Muscle of leg (tissue), 11 donors: ENCODE results near the gene FGD4. TPM values are rescaled to one million over a fixed set of nuclear protein-coding genes. Genes with fewer than 3 reads are reported as not detected.

Experiments
- DNase-seq: peaks from one replicate; pipeline ENCODE4 v3.0.0; 2013
- H3K27ac ChIP-seq: one replicate; pipeline ENCODE4 v1.5.1; 2013; ENCODE audit warnings: mild to moderate bottlenecking, low read length, control low read depth
- H3K27me3 ChIP-seq: one replicate; pipeline ENCODE4 v1.6.1; 2013; ENCODE audit warnings: low read length; ENCODE audit not compliant: control insufficient read depth, insufficient read depth
- H3K36me3 ChIP-seq: one replicate; pipeline ENCODE4 v1.6.1; 2013; ENCODE audit warnings: low read length; ENCODE audit not compliant: control insufficient read depth, insufficient read depth
- H3K4me1 ChIP-seq: one replicate; pipeline ENCODE4 v1.6.1; 2013; ENCODE audit warnings: low read length; ENCODE audit not compliant: control insufficient read depth, insufficient read depth
- H3K4me3 ChIP-seq: one replicate; pipeline ENCODE4 v1.5.1; 2013; ENCODE audit warnings: low read length, control low read depth
- H3K9me3 ChIP-seq: replicated peaks from 2 replicates; pipeline ENCODE4 v1.6.1; 2013; ENCODE audit warnings: low read depth, low read length; ENCODE audit not compliant: control insufficient read depth
- WGBS: methylation state at CpG from one replicate; pipeline ENCODE4 v1.1.5; 2013; ENCODE audit warnings: missing lambda C conversion rate; ENCODE audit not compliant: insufficient coverage; 5-methylcytosine and 5-hydroxymethylcytosine counted together
- polyA plus RNA-seq, 8 donors: library from polyadenylated mRNA; unstranded; fragments of 120-200 nt; gene quantifications; one replicate each; pipeline versions ENCODE4 v1.2.1 to v1.2.3, GENCODE V29; 2013; ENCODE audit warnings: inconsistent platforms in 1 of 8, low replicate concordance in 1 of 8; ENCODE audit not compliant: insufficient read length in 8 of 8, insufficient read depth in 1 of 8
- total RNA-seq: library from RNA; stranded (reverse); fragments of 120-200 nt; gene quantifications from one replicate; pipeline ENCODE4 v1.2.4, GENCODE V29; 2013

The FGD4 gene
- total and polyA plus RNA-seq, 9 donors, result 12.9 to 35.4 (median 17.1) TPM

GRCh38 chr12:32377344-32378055 is 21.9 kb upstream of the FGD4 start:
- no peaks in the 10 kb centered on the region for H3K36me3 ChIP-seq
- no peaks in the 10 kb centered on the region for H3K9me3 ChIP-seq
- WGBS, result 44% methylated on average over 3 of the region's 12 CpGs
- no peak overlapping the region for H3K4me3 ChIP-seq
- no peaks in the 10 kb centered on the region for H3K27me3 ChIP-seq
- DNase-seq, result no peak
- no peak overlapping the region for H3K27ac ChIP-seq
- no peaks in the 10 kb centered on the region for H3K4me1 ChIP-seq

DNA sequence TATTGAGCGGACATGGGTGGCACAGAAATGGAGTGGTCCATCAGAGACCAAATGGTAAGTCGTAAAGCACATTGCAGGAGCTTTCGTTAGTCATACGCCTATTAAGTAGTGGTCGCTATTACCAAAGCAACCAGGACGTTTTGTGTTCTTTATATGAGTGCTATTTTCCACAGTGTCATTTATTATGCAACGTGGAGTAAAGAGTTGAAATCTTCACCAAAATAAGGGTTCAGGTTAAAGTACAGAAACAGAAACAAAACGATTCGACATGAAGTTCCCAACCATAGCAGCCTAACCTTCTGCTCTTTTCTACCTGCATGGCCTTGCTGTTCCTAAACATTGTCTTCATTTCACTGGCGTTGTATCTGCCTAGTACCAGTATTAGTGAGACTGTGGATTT is 20.1 kb upstream of the FGD4 start:
- H3K27me3 ChIP-seq, result no peaks in the 10 kb centered on the region

GRCh38 chr12:32379667-32380066 is 19.7 kb upstream of the FGD4 start:
- H3K4me3 ChIP-seq, result no peak overlapping the region
- H3K9me3 ChIP-seq, result no peaks in the 10 kb centered on the region
- no peak for DNase-seq
- no peaks in the 10 kb centered on the region for H3K4me1 ChIP-seq
- H3K27me3 ChIP-seq, result no peaks in the 10 kb centered on the region
- no peaks in the 10 kb centered on the region for H3K36me3 ChIP-seq
- H3K27ac ChIP-seq, result no peak overlapping the region
- WGBS, result no CpG with 5 or more reads among the region's 8 CpGs

More for the DNA sequence above, 20.1 kb upstream of the FGD4 start:
- 76% methylated on average over 3 of the region's 10 CpGs for WGBS
- Histone ChIP-seq H3K4me1 (no peaks in the 10 kb centered on the region), H3K9me3 (no peaks in the 10 kb centered on the region), H3K27ac (no peak overlapping the region), H3K36me3 (no peaks in the 10 kb centered on the region), H3K4me3 (no peak overlapping the region)
- no peak for DNase-seq

GRCh38 chr12:32382226-32382625 is 17.1 kb upstream of the FGD4 start:
- Histone ChIP-seq H3K4me3 (no peak overlapping the region), H3K27me3 (no peaks in the 10 kb centered on the region), H3K27ac (no peak overlapping the region), H3K36me3 (no peaks in the 10 kb centered on the region), H3K9me3 (no peaks in the 10 kb centered on the region), H3K4me1 (no peaks in the 10 kb centered on the region)
- WGBS, result no CpG with 5 or more reads among the region's 2 CpGs
- DNase-seq, result no peak

- no peak overlapping the region for H3K27ac ChIP-seq
- H3K27me3 ChIP-seq, result no peaks in the 10 kb centered on the region
- no peaks in the 10 kb centered on the region for H3K4me1 ChIP-seq
- peak overlapping the region; percentile 17 for H3K4me3 ChIP-seq
- 27% methylated on average over 47 of the region's 47 CpGs for WGBS
- H3K9me3 ChIP-seq, result peaks cover 3% of the 10 kb centered on the region
- H3K36me3 ChIP-seq, result no peaks in the 10 kb centered on the region
- DNase-seq, result peak; percentile 54
Measured at GRCh38 chr12:32390572-32391219, 8.7 kb upstream of the FGD4 start.

DNA sequence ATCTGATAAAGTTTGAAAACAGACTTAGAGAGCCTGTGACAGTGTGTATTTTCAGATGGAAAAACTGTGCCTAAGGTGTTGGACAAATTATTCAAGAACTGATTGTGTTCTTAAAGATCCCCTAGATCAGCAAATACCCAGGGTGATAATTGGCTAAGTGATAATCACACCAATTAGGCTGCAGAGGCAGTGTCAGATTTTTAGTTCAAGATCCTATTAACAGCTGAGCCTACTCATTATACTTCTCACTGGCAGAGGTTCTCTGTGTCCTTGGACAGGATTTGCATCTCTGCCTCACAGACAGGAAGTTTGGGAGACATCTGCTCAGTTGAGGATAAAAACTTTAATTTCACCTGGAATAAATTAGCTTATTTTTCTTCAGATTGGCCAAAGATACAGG is 4.3 kb upstream of the FGD4 start:
- H3K9me3 ChIP-seq, result peaks cover 3% of the 10 kb centered on the region
- peaks cover 16% of the 10 kb centered on the region for H3K27me3 ChIP-seq
- no peak overlapping the region for H3K27ac ChIP-seq
- no peak for DNase-seq
- H3K4me1 ChIP-seq, result peaks cover 8% of the 10 kb centered on the region
- H3K4me3 ChIP-seq, result no peak overlapping the region
- no peaks in the 10 kb centered on the region for H3K36me3 ChIP-seq

DNA sequence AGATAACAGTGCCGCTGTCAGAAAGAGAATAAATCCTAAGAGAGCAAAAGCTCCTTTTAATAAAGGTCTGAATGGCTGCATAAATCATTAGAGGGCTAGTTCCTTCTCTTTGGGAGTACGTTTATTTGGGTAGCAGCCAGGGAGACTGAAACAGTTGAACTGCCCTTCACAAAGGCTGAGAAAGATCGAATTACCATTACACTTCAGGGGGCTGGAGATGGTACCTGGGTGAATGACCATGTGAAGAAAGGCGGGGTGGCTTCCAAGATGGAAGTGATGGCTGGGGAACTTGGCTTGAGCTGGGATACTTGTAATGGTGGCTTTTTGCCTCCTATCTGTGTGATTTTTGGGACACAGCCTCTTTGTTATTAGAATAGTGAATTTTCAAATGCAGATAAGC is 1.7 kb upstream of the FGD4 start:
- DNase-seq, result peak; percentile 6
- H3K36me3 ChIP-seq, result no peaks in the 10 kb centered on the region
- H3K27me3 ChIP-seq, result peaks cover 31% of the 10 kb centered on the region
- no peak overlapping the region for H3K4me3 ChIP-seq
- H3K27ac ChIP-seq, result no peak overlapping the region
- H3K4me1 ChIP-seq, result peaks cover 11% of the 10 kb centered on the region
- no peaks in the 10 kb centered on the region for H3K9me3 ChIP-seq
- 74% methylated on average over 2 of the region's 4 CpGs for WGBS

- Histone ChIP-seq H3K9me3 (no peaks in the 10 kb centered on the region), H3K27ac (no peak overlapping the region), H3K4me3 (no peak overlapping the region), H3K4me1 (peaks cover 11% of the 10 kb centered on the region), H3K27me3 (peaks cover 31% of the 10 kb centered on the region), H3K36me3 (no peaks in the 10 kb centered on the region)
- 96% methylated on average over 3 of the region's 4 CpGs for WGBS
- no peak for DNase-seq
Measured at GRCh38 chr12:32398181-32398580, 1.2 kb upstream of the FGD4 start.

GRCh38 chr12:32398816-32399369 is 465 bp upstream of the FGD4 start:
- H3K36me3 ChIP-seq, result no peaks in the 10 kb centered on the region
- peak overlapping the region; percentile 62 for H3K4me3 ChIP-seq
- no peaks in the 10 kb centered on the region for H3K9me3 ChIP-seq
- no peak overlapping the region for H3K27ac ChIP-seq
- H3K27me3 ChIP-seq, result peaks cover 31% of the 10 kb centered on the region
- 3% methylated on average over 35 of the region's 36 CpGs for WGBS
- H3K4me1 ChIP-seq, result peaks cover 11% of the 10 kb centered on the region
- no peak for DNase-seq

GRCh38 chr12:32400114-32400672 is 835 bp downstream of the FGD4 start:
- Histone ChIP-seq H3K4me3 (peak overlapping the region; percentile 62), H3K9me3 (no peaks in the 10 kb centered on the region), H3K27me3 (peaks cover 31% of the 10 kb centered on the region), H3K4me1 (peaks cover 11% of the 10 kb centered on the region), H3K27ac (no peak overlapping the region), H3K36me3 (no peaks in the 10 kb centered on the region)
- WGBS, result 12% methylated on average over 6 of the region's 15 CpGs
- DNase-seq, result no peak
